Measurements from ENCODE around the gene DENND2A.
A peak's percentile ranks its signal among the peaks of the same experiment; 100 is the strongest.

DENND2A gene

GRCh38 chr7:140479739-140480084, 160.9 kb downstream of the DENND2A start:
- no peak for TF ChIP-seq CTCF (IDR thresholded peaks at IDR 0.05; ENCODE audit: low read length)
- TF ChIP-seq EZH2 (IDR thresholded peaks at IDR 0.05; ENCODE audit: borderline replicate concordance, low read length): no peak

GRCh38 chr7:140479062-140479738, 161.4 kb downstream of the DENND2A start, which contains the start of gene MKRN1:
MKRN1 (minus strand) TSS chr7:140479505; CDS start chr7:140479344, 161 bp downstream.
- Histone ChIP-seq H3K4me3 (ENCODE audit: low read depth, low read length, poor library complexity, severe bottlenecking) (peak within 1 kb of the TSS; percentile 75), H3K9ac (ENCODE audit: low read length) (peak within 1 kb of the TSS; percentile 75), H2AFZ (ENCODE audit: low read length) (peak within 1 kb of the TSS; percentile 38; the same call in 1 of the 2 replicates), H3K9me3 (ENCODE audit: low read length) (no peaks in the 10 kb centered on the region), H3F3A (ENCODE audit: insufficient read depth, low read length) (no peaks in the 10 kb centered on the region), H3K27ac (ENCODE audit: low read depth, low read length, poor library complexity, severe bottlenecking) (peak within 1 kb of the TSS; percentile 21), H3K36me3 (ENCODE audit: insufficient read depth, low read length) (no peaks in the 10 kb centered on the region), H3K27me3 (ENCODE audit: insufficient read depth, low read length) (no peaks in the 10 kb centered on the region), H3K9me2 (ENCODE audit: low read depth, low read length) (no peaks in the 10 kb centered on the region), H4K20me1 (ENCODE audit: insufficient read depth, low read length) (peaks cover 3% of the 10 kb centered on the region; the same call in 1 of the 2 replicates), H3K4me1 (ENCODE audit: insufficient read depth, low read length, severe bottlenecking) (peaks cover 26% of the 10 kb centered on the region), H3K4me2 (ENCODE audit: low read length) (peak within 1 kb of the TSS; percentile 74), H3K79me2 (ENCODE audit: insufficient read depth, low read length) (peaks cover 34% of the 10 kb centered on the region)
- TF ChIP-seq EZH2 (IDR thresholded peaks at IDR 0.05; ENCODE audit: borderline replicate concordance, low read length) (no peak), CTCF (IDR thresholded peaks at IDR 0.05; ENCODE audit: low read length) (no peak)

More at GRCh38 chr7:140479739-140480084, 160.9 kb downstream of the DENND2A start:
- peak overlapping the region; percentile 74 for H3K4me2 ChIP-seq (ENCODE audit: low read length)
- H3F3A ChIP-seq (ENCODE audit: insufficient read depth, low read length): no peaks in the 10 kb centered on the region
- H4K20me1 ChIP-seq (ENCODE audit: insufficient read depth, low read length): peaks cover 3% of the 10 kb centered on the region; the same call in 1 of the 2 replicates
- peaks cover 28% of the 10 kb centered on the region for H3K79me2 ChIP-seq (ENCODE audit: insufficient read depth, low read length)
- H3K27ac ChIP-seq (ENCODE audit: low read depth, low read length, poor library complexity, severe bottlenecking): no peak overlapping the region
- peaks cover 26% of the 10 kb centered on the region for H3K4me1 ChIP-seq (ENCODE audit: insufficient read depth, low read length, severe bottlenecking)
- H2AFZ ChIP-seq (ENCODE audit: low read length): peak overlapping the region; percentile 38; the same call in 1 of the 2 replicates
- H3K4me3 ChIP-seq (ENCODE audit: low read depth, low read length, poor library complexity, severe bottlenecking): peak overlapping the region; percentile 75
- H3K27me3 ChIP-seq (ENCODE audit: insufficient read depth, low read length): no peaks in the 10 kb centered on the region
- no peaks in the 10 kb centered on the region for H3K9me3 ChIP-seq (ENCODE audit: low read length)
- H3K9me2 ChIP-seq (ENCODE audit: low read depth, low read length): no peaks in the 10 kb centered on the region
- peak overlapping the region; percentile 29; the same call in 1 of the 2 replicates for H3K9ac ChIP-seq (ENCODE audit: low read length)
- H3K36me3 ChIP-seq (ENCODE audit: insufficient read depth, low read length): no peaks in the 10 kb centered on the region

- peak overlapping the region; percentile 74 for H3K4me2 ChIP-seq (ENCODE audit: low read length)
- no peaks in the 10 kb centered on the region for H3F3A ChIP-seq (ENCODE audit: insufficient read depth, low read length)
- peak overlapping the region; percentile 21 for H3K27ac ChIP-seq (ENCODE audit: low read depth, low read length, poor library complexity, severe bottlenecking)
- peak overlapping the region; percentile 75 for H3K4me3 ChIP-seq (ENCODE audit: low read depth, low read length, poor library complexity, severe bottlenecking)
- TF ChIP-seq EZH2 (IDR thresholded peaks at IDR 0.05; ENCODE audit: borderline replicate concordance, low read length) (no peak), CTCF (IDR thresholded peaks at IDR 0.05; ENCODE audit: low read length) (no peak)
- peak overlapping the region; percentile 75 for H3K9ac ChIP-seq (ENCODE audit: low read length)
- H4K20me1 ChIP-seq (ENCODE audit: insufficient read depth, low read length): peaks cover 3% of the 10 kb centered on the region; the same call in 1 of the 2 replicates
- no peaks in the 10 kb centered on the region for H3K36me3 ChIP-seq (ENCODE audit: insufficient read depth, low read length)
- H3K4me1 ChIP-seq (ENCODE audit: insufficient read depth, low read length, severe bottlenecking): peaks cover 26% of the 10 kb centered on the region
- H3K9me2 ChIP-seq (ENCODE audit: low read depth, low read length): no peaks in the 10 kb centered on the region
- H3K27me3 ChIP-seq (ENCODE audit: insufficient read depth, low read length): no peaks in the 10 kb centered on the region
- no peaks in the 10 kb centered on the region for H3K9me3 ChIP-seq (ENCODE audit: low read length)
- H2AFZ ChIP-seq (ENCODE audit: low read length): no peak overlapping the region
- H3K79me2 ChIP-seq (ENCODE audit: insufficient read depth, low read length): peaks cover 41% of the 10 kb centered on the region
These were observed 162.2 kb downstream of the DENND2A start for GRCh38 chr7:140478246-140479061.

All from OCI-LY1 (cell line).